ENCODE data around the gene AMD1.

DNA sequence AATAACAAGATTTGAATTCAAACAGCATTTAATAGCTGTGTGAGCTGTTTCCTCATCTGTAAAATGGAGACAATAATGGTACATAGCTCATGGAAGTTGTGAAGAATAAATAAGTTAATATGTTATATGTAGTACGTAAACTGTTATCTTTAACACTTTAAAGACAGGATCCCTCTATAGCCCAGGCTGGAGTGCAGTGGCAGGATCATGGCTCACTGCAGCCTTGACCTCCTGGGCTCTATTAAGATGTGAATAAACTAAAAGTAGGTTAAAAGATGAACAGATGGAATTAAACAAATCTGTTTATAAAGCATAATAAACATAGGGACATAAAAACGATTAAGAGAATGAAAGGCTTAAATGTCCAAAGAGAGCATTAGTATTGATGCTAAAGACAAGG is 3.0 kb downstream of the AMD1 start:
- TF ChIP-seq POLR2A (IDR thresholded peaks at IDR 0.05): no peak
- TF ChIP-seq, protein P1, sequence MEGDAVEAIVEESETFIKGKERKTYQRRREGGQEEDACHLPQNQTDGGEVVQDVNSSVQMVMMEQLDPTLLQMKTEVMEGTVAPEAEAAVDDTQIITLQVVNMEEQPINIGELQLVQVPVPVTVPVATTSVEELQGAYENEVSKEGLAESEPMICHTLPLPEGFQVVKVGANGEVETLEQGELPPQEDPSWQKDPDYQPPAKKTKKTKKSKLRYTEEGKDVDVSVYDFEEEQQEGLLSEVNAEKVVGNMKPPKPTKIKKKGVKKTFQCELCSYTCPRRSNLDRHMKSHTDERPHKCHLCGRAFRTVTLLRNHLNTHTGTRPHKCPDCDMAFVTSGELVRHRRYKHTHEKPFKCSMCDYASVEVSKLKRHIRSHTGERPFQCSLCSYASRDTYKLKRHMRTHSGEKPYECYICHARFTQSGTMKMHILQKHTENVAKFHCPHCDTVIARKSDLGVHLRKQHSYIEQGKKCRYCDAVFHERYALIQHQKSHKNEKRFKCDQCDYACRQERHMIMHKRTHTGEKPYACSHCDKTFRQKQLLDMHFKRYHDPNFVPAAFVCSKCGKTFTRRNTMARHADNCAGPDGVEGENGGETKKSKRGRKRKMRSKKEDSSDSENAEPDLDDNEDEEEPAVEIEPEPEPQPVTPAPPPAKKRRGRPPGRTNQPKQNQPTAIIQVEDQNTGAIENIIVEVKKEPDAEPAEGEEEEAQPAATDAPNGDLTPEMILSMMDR (IDR thresholded peaks at IDR 0.05): no peak
